ENCODE results near the gene HYLS1. TPM values are rescaled to one million over a fixed set of nuclear protein-coding genes. Genes with fewer than 3 reads are reported as not detected.

The HYLS1 gene
- total and polyA plus RNA-seq, 9 donors: 5.0 to 7.4 (median 5.8) TPM

GRCh38 chr11:125942771-125943428, 55.4 kb downstream of the HYLS1 start:
- DNase-seq: no peak
- Histone ChIP-seq H3K4me3 (ENCODE audit: low read length) (no peak overlapping the region), H3K4me1 (ENCODE audit: control insufficient read depth, insufficient read depth, low read length) (peaks cover 42% of the 10 kb centered on the region), H3K9me3 (replicated peaks; ENCODE audit: control insufficient read depth, low read depth, low read length) (no peaks in the 10 kb centered on the region), H3K27me3 (ENCODE audit: control insufficient read depth, insufficient read depth, low read length) (peaks cover 5% of the 10 kb centered on the region), H3K36me3 (ENCODE audit: control insufficient read depth, insufficient read depth, low read length) (no peaks in the 10 kb centered on the region), H3K27ac (ENCODE audit: low read length) (no peak overlapping the region)
- 78% methylated on average over 9 of the region's 12 CpGs for WGBS (ENCODE audit: insufficient coverage)

- WGBS (ENCODE audit: insufficient coverage): 80% methylated on average over 5 of the region's 9 CpGs
- no peak for DNase-seq
- no peak overlapping the region for H3K4me3 ChIP-seq (ENCODE audit: low read length)
- no peaks in the 10 kb centered on the region for H3K9me3 ChIP-seq (replicated peaks; ENCODE audit: control insufficient read depth, low read depth, low read length)
- no peaks in the 10 kb centered on the region for H3K36me3 ChIP-seq (ENCODE audit: control insufficient read depth, insufficient read depth, low read length)
- H3K27ac ChIP-seq (ENCODE audit: low read length): no peak overlapping the region
- peaks cover 5% of the 10 kb centered on the region for H3K27me3 ChIP-seq (ENCODE audit: control insufficient read depth, insufficient read depth, low read length)
- peaks cover 36% of the 10 kb centered on the region for H3K4me1 ChIP-seq (ENCODE audit: control insufficient read depth, insufficient read depth, low read length)
Measured at GRCh38 chr11:125943661-125944349, 56.3 kb downstream of the HYLS1 start.

- Histone ChIP-seq H3K27ac (ENCODE audit: low read length) (no peak overlapping the region), H3K4me1 (ENCODE audit: control insufficient read depth, insufficient read depth, low read length) (peaks cover 29% of the 10 kb centered on the region), H3K4me3 (ENCODE audit: low read length) (no peak overlapping the region), H3K9me3 (replicated peaks; ENCODE audit: control insufficient read depth, low read depth, low read length) (no peaks in the 10 kb centered on the region), H3K27me3 (ENCODE audit: control insufficient read depth, insufficient read depth, low read length) (peaks cover 5% of the 10 kb centered on the region), H3K36me3 (ENCODE audit: control insufficient read depth, insufficient read depth, low read length) (no peaks in the 10 kb centered on the region)
- WGBS (ENCODE audit: insufficient coverage): 75% methylated on average over 5 of the region's 13 CpGs
- no peak for DNase-seq
Measured at GRCh38 chr11:125944350-125945010, 57.0 kb downstream of the HYLS1 start.

- 48% methylated on average over 3 of the region's 15 CpGs for WGBS (ENCODE audit: insufficient coverage)
- peaks cover 5% of the 10 kb centered on the region for H3K27me3 ChIP-seq (ENCODE audit: control insufficient read depth, insufficient read depth, low read length)
- no peaks in the 10 kb centered on the region for H3K36me3 ChIP-seq (ENCODE audit: control insufficient read depth, insufficient read depth, low read length)
- H3K9me3 ChIP-seq (replicated peaks; ENCODE audit: control insufficient read depth, low read depth, low read length): no peaks in the 10 kb centered on the region
- no peak overlapping the region for H3K27ac ChIP-seq (ENCODE audit: low read length)
- H3K4me1 ChIP-seq (ENCODE audit: control insufficient read depth, insufficient read depth, low read length): peaks cover 27% of the 10 kb centered on the region
- H3K4me3 ChIP-seq (ENCODE audit: low read length): no peak overlapping the region
- no peak for DNase-seq
Measured at GRCh38 chr11:125945011-125945796, 57.7 kb downstream of the HYLS1 start.

GRCh38 chr11:125945797-125946520, 58.5 kb downstream of the HYLS1 start, which contains the start of gene VSIG10L2:
Gene VSIG10L2 (plus strand): TSS chr11:125946044. CDS start chr11:125946056, 12 bp downstream.
- H3K4me3 ChIP-seq (ENCODE audit: low read length): no peak within 1 kb of the TSS
- no peak for DNase-seq
- WGBS (ENCODE audit: insufficient coverage): 100% methylated on average over 5 of the region's 8 CpGs
- H3K27me3 ChIP-seq (ENCODE audit: control insufficient read depth, insufficient read depth, low read length): peaks cover 5% of the 10 kb centered on the region
- H3K9me3 ChIP-seq (replicated peaks; ENCODE audit: control insufficient read depth, low read depth, low read length): no peaks in the 10 kb centered on the region
- H3K36me3 ChIP-seq (ENCODE audit: control insufficient read depth, insufficient read depth, low read length): no peaks in the 10 kb centered on the region
- H3K27ac ChIP-seq (ENCODE audit: low read length): no peak within 1 kb of the TSS
- peaks cover 32% of the 10 kb centered on the region for H3K4me1 ChIP-seq (ENCODE audit: control insufficient read depth, insufficient read depth, low read length)

- no peak overlapping the region for H3K4me3 ChIP-seq (ENCODE audit: low read length)
- 83% methylated on average over 8 of the region's 14 CpGs for WGBS (ENCODE audit: insufficient coverage)
- H3K36me3 ChIP-seq (ENCODE audit: control insufficient read depth, insufficient read depth, low read length): no peaks in the 10 kb centered on the region
- peaks cover 30% of the 10 kb centered on the region for H3K4me1 ChIP-seq (ENCODE audit: control insufficient read depth, insufficient read depth, low read length)
- peaks cover 6% of the 10 kb centered on the region for H3K27me3 ChIP-seq (ENCODE audit: control insufficient read depth, insufficient read depth, low read length)
- H3K27ac ChIP-seq (ENCODE audit: low read length): no peak overlapping the region
- DNase-seq: no peak
- no peaks in the 10 kb centered on the region for H3K9me3 ChIP-seq (replicated peaks; ENCODE audit: control insufficient read depth, low read depth, low read length)
Measured at GRCh38 chr11:125946712-125947418, 59.4 kb downstream of the HYLS1 start.

- peaks cover 26% of the 10 kb centered on the region for H3K4me1 ChIP-seq (ENCODE audit: control insufficient read depth, insufficient read depth, low read length)
- H3K36me3 ChIP-seq (ENCODE audit: control insufficient read depth, insufficient read depth, low read length): no peaks in the 10 kb centered on the region
- 84% methylated on average over 16 of the region's 24 CpGs for WGBS (ENCODE audit: insufficient coverage)
- H3K27me3 ChIP-seq (ENCODE audit: control insufficient read depth, insufficient read depth, low read length): peaks cover 6% of the 10 kb centered on the region
- H3K9me3 ChIP-seq (replicated peaks; ENCODE audit: control insufficient read depth, low read depth, low read length): no peaks in the 10 kb centered on the region
- no peak overlapping the region for H3K4me3 ChIP-seq (ENCODE audit: low read length)
- no peak overlapping the region for H3K27ac ChIP-seq (ENCODE audit: low read length)
- DNase-seq: no peak
Measured at GRCh38 chr11:125947419-125948277, 60.2 kb downstream of the HYLS1 start.

GRCh38 chr11:125948278-125949051, 61.0 kb downstream of the HYLS1 start:
- Histone ChIP-seq H3K4me1 (ENCODE audit: control insufficient read depth, insufficient read depth, low read length) (peaks cover 28% of the 10 kb centered on the region), H3K9me3 (replicated peaks; ENCODE audit: control insufficient read depth, low read depth, low read length) (no peaks in the 10 kb centered on the region), H3K27ac (ENCODE audit: low read length) (no peak overlapping the region), H3K4me3 (ENCODE audit: low read length) (no peak overlapping the region), H3K36me3 (ENCODE audit: control insufficient read depth, insufficient read depth, low read length) (no peaks in the 10 kb centered on the region), H3K27me3 (ENCODE audit: control insufficient read depth, insufficient read depth, low read length) (peaks cover 6% of the 10 kb centered on the region)
- DNase-seq: no peak
- WGBS (ENCODE audit: insufficient coverage): 79% methylated on average over 18 of the region's 23 CpGs
